ENCODE results near the gene PAK2. TPM values are rescaled to one million over a fixed set of nuclear protein-coding genes. Genes with fewer than 3 reads are reported as not detected.
A peak's percentile ranks its signal among the peaks of the same experiment; 100 is the strongest.
"Not testable (repeated sequence)": the region's sequence is repeated elsewhere in the genome, so short reads cannot be mapped to it uniquely, and the experiment has no call there.

PAK2 gene
- total RNA-seq, 1 experiment from 2014 or later: 33.5 TPM

GRCh38 chr3:196829651-196830050, 90.0 kb downstream of the PAK2 start:
- DNase-seq (ENCODE audit: low spot score); in situ Hi-C loops (cut with HindIII; ENCODE audit: low sequenced_read_pairs): not testable (repeated sequence)

GRCh38 chr3:196835086-196835485, 95.4 kb downstream of the PAK2 start:
- in situ Hi-C loops (cut with HindIII; ENCODE audit: low sequenced_read_pairs): no loop called here

GRCh38 chr3:196836626-196837025, 97.0 kb downstream of the PAK2 start:
- DNase-seq (ENCODE audit: low spot score); in situ Hi-C loops (cut with HindIII; ENCODE audit: low sequenced_read_pairs): not testable (repeated sequence)

More at GRCh38 chr3:196835086-196835485, 95.4 kb downstream of the PAK2 start:
- no peak for DNase-seq (ENCODE audit: low spot score)

- peak; percentile 40 for DNase-seq (ENCODE audit: low spot score)
- in situ Hi-C loops (cut with HindIII; ENCODE audit: low sequenced_read_pairs): no loop called here
Measured at GRCh38 chr3:196837819-196838420, 98.3 kb downstream of the PAK2 start.

GRCh38 chr3:196839351-196839750, 99.7 kb downstream of the PAK2 start:
- in situ Hi-C loops (cut with HindIII; ENCODE audit: low sequenced_read_pairs); DNase-seq (ENCODE audit: low spot score): not testable (repeated sequence)

GRCh38 chr3:196842567-196843434, 103.1 kb downstream of the PAK2 start:
- in situ Hi-C loops (cut with HindIII; ENCODE audit: low sequenced_read_pairs): no loop called here

GRCh38 chr3:196843435-196844110, 103.9 kb downstream of the PAK2 start:
- no peak for DNase-seq (ENCODE audit: low spot score)
- in situ Hi-C loops (cut with HindIII; ENCODE audit: low sequenced_read_pairs): no loop called here

More at GRCh38 chr3:196842567-196843434, 103.1 kb downstream of the PAK2 start:
- DNase-seq (ENCODE audit: low spot score): no peak

- DNase-seq (ENCODE audit: low spot score); in situ Hi-C loops (cut with HindIII; ENCODE audit: low sequenced_read_pairs): not testable (repeated sequence)
Measured at GRCh38 chr3:196844235-196845219, 104.9 kb downstream of the PAK2 start.

- DNase-seq (ENCODE audit: low spot score); in situ Hi-C loops (cut with HindIII; ENCODE audit: low sequenced_read_pairs): not testable (repeated sequence)
Measured at GRCh38 chr3:196848375-196848774, 108.7 kb downstream of the PAK2 start.

GRCh38 chr3:196849180-196849741, 109.6 kb downstream of the PAK2 start:
- in situ Hi-C loops (cut with HindIII; ENCODE audit: low sequenced_read_pairs): no loop called here

GRCh38 chr3:196863000-196863399, 123.3 kb downstream of the PAK2 start:
- in situ Hi-C loops (cut with HindIII; ENCODE audit: low sequenced_read_pairs); DNase-seq (ENCODE audit: low spot score): not testable (repeated sequence)

More at GRCh38 chr3:196849180-196849741, 109.6 kb downstream of the PAK2 start:
- no peak for DNase-seq (ENCODE audit: low spot score)

GRCh38 chr3:196867155-196867506, 127.5 kb downstream of the PAK2 start:
- in situ Hi-C loops (cut with HindIII; ENCODE audit: low sequenced_read_pairs): no loop called here
- DNase-seq (ENCODE audit: low spot score): no peak

GRCh38 chr3:196867507-196868296, 128.0 kb downstream of the PAK2 start, which contains the start of gene SENP5:
TSS of gene SENP5 (plus strand) at chr3:196867920. CDS start at chr3:196885182, 17,262 bp downstream.
- in situ Hi-C loops (cut with HindIII; ENCODE audit: low sequenced_read_pairs): no loop called here
- peak; percentile 88 for DNase-seq (ENCODE audit: low spot score)

GRCh38 chr3:196868297-196868661, 128.6 kb downstream of the PAK2 start:
- no peak for DNase-seq (ENCODE audit: low spot score)
- in situ Hi-C loops (cut with HindIII; ENCODE audit: low sequenced_read_pairs): no loop called here

GRCh38 chr3:196872316-196872715, 132.7 kb downstream of the PAK2 start:
- in situ Hi-C loops (cut with HindIII; ENCODE audit: low sequenced_read_pairs): no loop called here

GRCh38 chr3:196874511-196875094, 134.9 kb downstream of the PAK2 start:
- DNase-seq (ENCODE audit: low spot score); in situ Hi-C loops (cut with HindIII; ENCODE audit: low sequenced_read_pairs): not testable (repeated sequence)

More at GRCh38 chr3:196872316-196872715, 132.7 kb downstream of the PAK2 start:
- DNase-seq (ENCODE audit: low spot score): no peak

GRCh38 chr3:196875258-196875657, 135.6 kb downstream of the PAK2 start:
- in situ Hi-C loops (cut with HindIII; ENCODE audit: low sequenced_read_pairs): no loop called here
- DNase-seq (ENCODE audit: low spot score): no peak

All from G401 (cell line).